Astrocyte (in vitro differentiated cells and primary cell): ENCODE results near the gene APOBEC3C.

Experiments
- CTCF ChIP-seq: IDR thresholded peaks from 2 replicates; pipeline ENCODE4 v1.5.1; 2011; ENCODE audit warnings: low read depth, mild to moderate bottlenecking, inconsistent platforms, low read length, moderate library complexity; ENCODE audit not compliant: insufficient read depth
- EZH2 ChIP-seq: IDR thresholded peaks from 2 replicates; pipeline ENCODE4 v1.6.1; 2012; ENCODE audit warnings: mild to moderate bottlenecking, low read length, inconsistent platforms; ENCODE audit not compliant: insufficient read depth

GRCh38 chr22:38966380-38966702 lies 47.7 kb upstream of the APOBEC3C start:
- TF ChIP-seq CTCF (no peak), EZH2 (no peak)
